ENCODE measurements around the gene CCDC61.

Gene CCDC61

GRCh38 chr19:45972947-45973540 is 22.2 kb upstream of the CCDC61 start:
- H3K27me3 ChIP-seq: no peaks in the 10 kb centered on the region; the same call in 1 of the 2 replicates
- H3K4me1 ChIP-seq: peaks cover 70% of the 10 kb centered on the region
- peak overlapping the region; percentile 63 for H3K4me3 ChIP-seq
- H3K4me2 ChIP-seq: peak overlapping the region; percentile 85
- no peaks in the 10 kb centered on the region for H4K20me1 ChIP-seq
- H3K27ac ChIP-seq: peak overlapping the region; percentile 41; the same call in 1 of the 2 replicates
- TF ChIP-seq Cebpa-rat (IDR thresholded peaks at IDR 0.05): no peak
- H3K9ac ChIP-seq: 0 out of 2 replicates have a peak overlapping the region, but pooled peaks have one; percentile 38
- H3K9me3 ChIP-seq: no peaks in the 10 kb centered on the region
- no peaks in the 10 kb centered on the region for H3K36me3 ChIP-seq

GRCh38 chr19:45973553-45974338 is 21.5 kb upstream of the CCDC61 start, which contains the start of gene NOVA2:
NOVA2 (minus strand) TSS chr19:45973865; CDS start chr19:45973351, 514 bp downstream.
- Histone ChIP-seq H3K4me3 (peak within 1 kb of the TSS; percentile 63), H3K27me3 (no peaks in the 10 kb centered on the region; the same call in 1 of the 2 replicates), H3K9ac (0 out of 2 replicates have a peak within 1 kb of the TSS, but pooled peaks have one; percentile 38)

GRCh38 chr19:45975306-45976070 is 19.8 kb upstream of the CCDC61 start:
- H3K9ac ChIP-seq: no peak overlapping the region
- no peaks in the 10 kb centered on the region for H3K36me3 ChIP-seq
- peaks cover 80% of the 10 kb centered on the region for H3K4me1 ChIP-seq
- no peaks in the 10 kb centered on the region; the same call in 1 of the 2 replicates for H3K27me3 ChIP-seq
- H3K4me3 ChIP-seq: peak overlapping the region; percentile 26; the same call in 1 of the 2 replicates
- peak overlapping the region; percentile 45 for H3K27ac ChIP-seq
- no peaks in the 10 kb centered on the region for H4K20me1 ChIP-seq
- peak overlapping the region; percentile 88 for H3K4me2 ChIP-seq
- no peak for TF ChIP-seq Cebpa-rat (IDR thresholded peaks at IDR 0.05)
- no peaks in the 10 kb centered on the region for H3K9me3 ChIP-seq

More at GRCh38 chr19:45973553-45974338, 21.5 kb upstream of the CCDC61 start, which contains the start of gene NOVA2:
- no peaks in the 10 kb centered on the region for H3K36me3 ChIP-seq
- H4K20me1 ChIP-seq: no peaks in the 10 kb centered on the region
- H3K4me1 ChIP-seq: peaks cover 76% of the 10 kb centered on the region
- peak within 1 kb of the TSS; percentile 41; the same call in 1 of the 2 replicates for H3K27ac ChIP-seq
- no peaks in the 10 kb centered on the region for H3K9me3 ChIP-seq
- TF ChIP-seq Cebpa-rat (IDR thresholded peaks at IDR 0.05): no peak
- peak within 1 kb of the TSS; percentile 88 for H3K4me2 ChIP-seq

- no peak for TF ChIP-seq Cebpa-rat (IDR thresholded peaks at IDR 0.05)
- H3K4me2 ChIP-seq: peak overlapping the region; percentile 88
- no peak overlapping the region for H3K9ac ChIP-seq
- peaks cover 78% of the 10 kb centered on the region for H3K4me1 ChIP-seq
- peak overlapping the region; percentile 26 for H3K4me3 ChIP-seq
- no peaks in the 10 kb centered on the region for H3K9me3 ChIP-seq
- peak overlapping the region; percentile 12; the same call in 1 of the 2 replicates for H3K27ac ChIP-seq
- no peaks in the 10 kb centered on the region for H4K20me1 ChIP-seq
- H3K36me3 ChIP-seq: no peaks in the 10 kb centered on the region
- H3K27me3 ChIP-seq: no peaks in the 10 kb centered on the region; the same call in 1 of the 2 replicates
Observed at GRCh38 chr19:45976178-45976577, 19.1 kb upstream of the CCDC61 start.

GRCh38 chr19:45978156-45978555 is 17.1 kb upstream of the CCDC61 start:
- Histone ChIP-seq H3K9ac (no peak overlapping the region), H3K9me3 (no peaks in the 10 kb centered on the region), H3K4me2 (peak overlapping the region; percentile 42), H3K27me3 (no peaks in the 10 kb centered on the region), H4K20me1 (no peaks in the 10 kb centered on the region), H3K27ac (no peak overlapping the region), H3K4me1 (peaks cover 81% of the 10 kb centered on the region), H3K4me3 (no peak overlapping the region), H3K36me3 (no peaks in the 10 kb centered on the region)
- TF ChIP-seq Cebpa-rat (IDR thresholded peaks at IDR 0.05): no peak

- Histone ChIP-seq H3K27ac (0 out of 2 replicates have a peak overlapping the region, but pooled peaks have one; percentile 44), H4K20me1 (no peaks in the 10 kb centered on the region), H3K4me3 (no peak overlapping the region), H3K9ac (0 out of 2 replicates have a peak overlapping the region, but pooled peaks have one; percentile 27), H3K4me2 (0 out of 2 replicates have a peak overlapping the region, but pooled peaks have one; percentile 0), H3K36me3 (no peaks in the 10 kb centered on the region), H3K9me3 (no peaks in the 10 kb centered on the region), H3K4me1 (peaks cover 60% of the 10 kb centered on the region), H3K27me3 (no peaks in the 10 kb centered on the region)
- TF ChIP-seq Cebpa-rat (IDR thresholded peaks at IDR 0.05): no peak
Observed at GRCh38 chr19:45981350-45981749, 13.9 kb upstream of the CCDC61 start.

GRCh38 chr19:45985321-45985720 is 9.9 kb upstream of the CCDC61 start:
- H3K9ac ChIP-seq: no peak overlapping the region
- H3K4me3 ChIP-seq: no peak overlapping the region
- H3K4me2 ChIP-seq: no peak overlapping the region
- no peak overlapping the region for H3K27ac ChIP-seq
- no peaks in the 10 kb centered on the region for H3K9me3 ChIP-seq
- no peaks in the 10 kb centered on the region for H3K27me3 ChIP-seq
- TF ChIP-seq Cebpa-rat (IDR thresholded peaks at IDR 0.05): no peak
- H4K20me1 ChIP-seq: no peaks in the 10 kb centered on the region
- H3K36me3 ChIP-seq: no peaks in the 10 kb centered on the region
- H3K4me1 ChIP-seq: peaks cover 43% of the 10 kb centered on the region

GRCh38 chr19:45990113-45990728 is 5.0 kb upstream of the CCDC61 start:
- Histone ChIP-seq H3K9me3 (no peaks in the 10 kb centered on the region), H3K4me2 (no peak overlapping the region), H3K36me3 (no peaks in the 10 kb centered on the region), H3K27me3 (no peaks in the 10 kb centered on the region), H4K20me1 (no peaks in the 10 kb centered on the region), H3K4me3 (no peak overlapping the region), H3K9ac (no peak overlapping the region), H3K4me1 (peaks cover 19% of the 10 kb centered on the region), H3K27ac (no peak overlapping the region)
- 0 out of 2 replicates have a peak, but pooled peaks have one; percentile 16 for TF ChIP-seq Cebpa-rat (IDR thresholded peaks at IDR 0.05)
